Fibroblast of pulmonary artery (primary cell): Measurements from ENCODE around the gene PPP2R1B.

Experiments used
- DNase-seq: peaks from one replicate; pipeline ENCODE4 v3.0.0-alpha.2; 2010; ENCODE audit warnings: low read depth
- H3K4me3 ChIP-seq: replicated peaks from 2 replicates; pipeline ENCODE4 v1.5.1; 2011; ENCODE audit warnings: low read depth, mild to moderate bottlenecking, control low read depth, low read length, moderate library complexity
- CTCF ChIP-seq: IDR thresholded peaks from 2 replicates; pipeline ENCODE4 v1.5.1; 2011; ENCODE audit warnings: mild to moderate bottlenecking, control low read depth, low read length, inconsistent platforms; ENCODE audit errors: missing control alignments

PPP2R1B gene

GRCh38 chr11:111733611-111734088 is 32.5 kb downstream of the PPP2R1B start:
- DNase-seq = no peak
- H3K4me3 ChIP-seq = no peak overlapping the region

GRCh38 chr11:111733016-111733415 is 33.2 kb downstream of the PPP2R1B start:
- H3K4me3 ChIP-seq = no peak overlapping the region
- peak; percentile 88 for DNase-seq
- TF ChIP-seq CTCF = no peak

More at GRCh38 chr11:111733611-111734088, 32.5 kb downstream of the PPP2R1B start:
- TF ChIP-seq CTCF = no peak

GRCh38 chr11:111731821-111732220 is 34.4 kb downstream of the PPP2R1B start:
- H3K4me3 ChIP-seq = no peak overlapping the region
- DNase-seq = no peak
- no peak for TF ChIP-seq CTCF

GRCh38 chr11:111730871-111731591 is 35.2 kb downstream of the PPP2R1B start:
- DNase-seq = no peak
- TF ChIP-seq CTCF = no peak

GRCh38 chr11:111729831-111730311 is 36.3 kb downstream of the PPP2R1B start:
- no peak for TF ChIP-seq CTCF
- DNase-seq = no peak
- no peak overlapping the region for H3K4me3 ChIP-seq

More at GRCh38 chr11:111730871-111731591, 35.2 kb downstream of the PPP2R1B start:
- H3K4me3 ChIP-seq = no peak overlapping the region

- no peak for TF ChIP-seq CTCF
- DNase-seq = no peak
- no peak overlapping the region for H3K4me3 ChIP-seq
Measured at GRCh38 chr11:111729071-111729830, 36.9 kb downstream of the PPP2R1B start.
